Activated naive CD8-positive, alpha-beta T cell (primary cell): ENCODE data around the gene PLEKHD1.

Source experiments
- H3K27ac Mint-ChIP-seq: one replicate; pipeline ENCODE4 v1.8.0; 2021; ENCODE audit warnings: mixed read lengths
- H3K27me3 Mint-ChIP-seq: one replicate; pipeline ENCODE4 v1.8.0; 2021; ENCODE audit warnings: mixed read lengths
- H3K36me3 Mint-ChIP-seq: one replicate; pipeline ENCODE4 v1.8.0; 2021; ENCODE audit warnings: mixed read lengths
- H3K4me1 Mint-ChIP-seq: one replicate; pipeline ENCODE4 v1.8.0; 2021; ENCODE audit warnings: low read depth, mixed read lengths
- H3K4me3 Mint-ChIP-seq: one replicate; pipeline ENCODE4 v1.8.0; 2021; ENCODE audit warnings: mild to moderate bottlenecking, mixed read lengths
- H3K9me3 Mint-ChIP-seq: one replicate; pipeline ENCODE4 v1.8.0; 2021; ENCODE audit warnings: low read depth, mixed read lengths

The PLEKHD1 gene

DNA sequence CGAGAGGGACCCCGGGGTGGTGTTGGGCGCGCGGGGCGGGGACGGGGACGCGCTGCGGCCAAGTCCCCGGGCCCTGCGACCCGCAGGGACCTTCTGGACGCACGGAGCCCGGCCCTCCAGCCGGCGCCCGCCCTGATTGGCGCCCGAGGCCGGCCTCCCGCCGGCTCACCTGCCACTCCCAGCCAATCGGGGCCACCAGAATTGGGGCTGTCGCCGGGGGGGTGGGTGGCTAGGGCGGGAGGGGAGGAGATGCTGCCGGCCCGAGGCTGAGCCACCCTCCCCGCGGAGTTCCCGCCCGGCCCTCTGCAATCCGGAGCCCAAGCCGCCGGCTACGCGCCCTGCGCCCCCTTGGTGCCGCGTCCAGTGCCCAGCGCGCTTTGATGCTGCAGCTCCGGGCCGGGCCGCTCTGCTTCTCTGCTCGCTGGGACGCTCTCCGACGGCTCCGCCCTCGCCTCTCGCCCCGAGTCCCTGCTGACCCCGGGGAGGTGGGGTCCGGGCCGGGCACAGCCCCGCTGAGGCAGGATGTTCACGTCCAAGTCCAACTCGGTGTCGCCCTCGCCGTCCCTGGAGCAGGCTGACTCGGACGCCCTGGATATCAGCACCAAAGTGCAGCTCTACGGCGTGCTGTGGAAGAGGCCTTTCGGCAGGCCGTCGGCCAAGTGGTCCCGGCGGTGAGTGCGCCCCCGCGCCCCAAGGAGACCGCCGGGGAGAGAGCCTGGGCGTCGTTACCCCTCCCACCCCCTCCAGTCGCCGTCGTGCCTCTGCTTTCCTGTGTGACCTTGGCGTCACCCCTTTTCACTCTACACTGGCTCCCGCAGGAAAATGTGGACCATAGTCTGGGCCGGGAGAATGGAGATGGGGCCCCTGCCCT, at the start of gene PLEKHD1:
TSS of gene PLEKHD1 (plus strand) at position 285 of the 871 bp plus-strand sequence. CDS start at position 523, 238 bp downstream.
- peaks cover 1% of the 10 kb centered on the region for H3K4me1 Mint-ChIP-seq
- peak within 1 kb of the TSS; percentile 46 for H3K4me3 Mint-ChIP-seq
- H3K27ac Mint-ChIP-seq, result no peak within 1 kb of the TSS
- H3K36me3 Mint-ChIP-seq, result no peaks in the 10 kb centered on the region
- peaks cover 14% of the 10 kb centered on the region for H3K27me3 Mint-ChIP-seq
- no peaks in the 10 kb centered on the region for H3K9me3 Mint-ChIP-seq

DNA sequence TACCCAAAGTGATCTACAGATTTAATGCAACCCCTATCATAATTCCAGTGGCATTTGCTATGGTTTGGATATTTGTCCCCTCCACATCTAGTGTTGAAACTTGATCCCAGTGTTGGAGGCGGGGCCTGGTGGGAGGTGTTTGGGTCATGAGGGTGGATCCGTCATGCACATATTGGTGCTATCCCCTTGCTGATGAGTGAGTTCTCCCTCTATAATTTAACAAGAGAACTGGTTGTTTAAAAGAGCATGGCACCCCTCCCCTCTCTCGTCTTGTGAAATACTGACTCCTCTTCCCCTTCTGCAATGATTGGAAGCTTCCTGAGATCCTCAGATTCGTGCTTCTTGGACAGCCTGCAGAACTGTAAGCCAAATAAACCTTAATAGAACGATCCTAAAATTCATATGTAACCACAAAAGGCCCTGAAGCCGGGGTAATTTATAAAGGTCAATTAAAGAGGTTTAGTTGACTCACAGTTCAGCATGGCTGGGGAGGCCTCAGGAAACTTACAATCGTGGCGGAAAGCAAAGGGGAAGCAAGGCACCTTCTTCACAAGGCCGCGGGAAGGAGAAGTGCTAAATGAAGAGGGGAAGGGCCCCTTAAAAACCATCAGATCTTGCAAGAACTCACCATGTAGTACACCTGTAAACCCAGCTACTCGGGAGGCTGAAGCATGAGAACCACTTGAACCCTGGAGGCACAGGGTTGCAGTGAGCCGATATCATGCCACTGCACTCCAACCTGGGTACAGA, 44.8 kb upstream of the PLEKHD1 start:
- Mint-ChIP-seq H3K27ac (no peak overlapping the region), H3K4me3 (no peak overlapping the region), H3K27me3 (no peaks in the 10 kb centered on the region), H3K36me3 (peaks cover 20% of the 10 kb centered on the region), H3K4me1 (peaks cover 16% of the 10 kb centered on the region), H3K9me3 (no peaks in the 10 kb centered on the region)

DNA sequence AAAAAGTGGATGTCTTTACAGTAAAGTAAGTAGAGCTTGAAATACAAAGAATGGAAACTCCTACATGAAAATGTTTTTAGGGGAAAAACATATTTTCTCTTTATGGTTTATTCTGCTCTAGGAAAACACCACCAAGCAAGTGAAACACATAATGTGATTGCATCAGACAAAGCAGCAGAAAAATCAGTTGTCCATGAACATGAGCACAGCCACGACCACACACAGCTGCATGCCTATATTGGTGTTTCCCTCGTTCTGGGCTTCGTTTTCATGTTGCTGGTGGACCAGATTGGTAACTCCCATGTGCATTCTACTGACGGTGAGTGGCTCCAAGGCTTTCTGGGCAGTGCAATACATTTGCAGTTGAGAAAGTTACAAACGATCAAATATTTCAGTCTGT, 42.6 kb upstream of the PLEKHD1 start:
- Mint-ChIP-seq H3K36me3 (peaks cover 18% of the 10 kb centered on the region), H3K4me3 (peak overlapping the region; percentile 30), H3K27ac (no peak overlapping the region), H3K4me1 (peaks cover 7% of the 10 kb centered on the region), H3K9me3 (no peaks in the 10 kb centered on the region), H3K27me3 (no peaks in the 10 kb centered on the region)

DNA sequence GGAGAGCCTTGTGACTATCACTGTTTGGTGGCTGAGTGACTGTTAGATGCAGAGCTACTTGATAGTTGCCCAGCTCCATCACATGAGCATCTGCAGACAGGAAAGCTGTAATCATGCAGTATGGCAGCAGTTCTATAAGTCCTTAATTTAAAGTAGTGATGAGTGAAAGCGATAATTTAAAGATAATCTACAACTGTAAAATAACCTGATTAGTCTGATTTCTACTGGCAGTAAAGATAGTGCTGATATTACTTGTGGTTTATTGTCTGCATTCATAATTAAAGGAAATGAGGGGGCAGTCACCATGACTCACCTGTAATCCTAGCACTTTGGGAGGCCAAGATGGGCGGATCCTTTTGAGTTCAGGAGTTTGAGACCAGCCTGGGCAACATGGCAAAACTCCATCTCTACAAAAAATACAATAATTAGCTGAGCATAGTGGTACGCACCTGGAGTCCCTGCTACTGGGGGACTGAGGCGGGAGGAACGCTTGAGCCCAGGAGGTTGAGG, 41.2 kb upstream of the PLEKHD1 start:
- peaks cover 7% of the 10 kb centered on the region for H3K4me1 Mint-ChIP-seq
- H3K36me3 Mint-ChIP-seq, result peaks cover 18% of the 10 kb centered on the region
- H3K27me3 Mint-ChIP-seq, result no peaks in the 10 kb centered on the region
- H3K4me3 Mint-ChIP-seq, result no peak overlapping the region
- no peak overlapping the region for H3K27ac Mint-ChIP-seq
- H3K9me3 Mint-ChIP-seq, result no peaks in the 10 kb centered on the region

GRCh38 chr14:69449216-69449615, 35.3 kb upstream of the PLEKHD1 start:
- Mint-ChIP-seq H3K27ac (no peak overlapping the region), H3K4me1 (no peaks in the 10 kb centered on the region), H3K27me3 (no peaks in the 10 kb centered on the region), H3K9me3 (no peaks in the 10 kb centered on the region), H3K4me3 (no peak overlapping the region), H3K36me3 (peaks cover 5% of the 10 kb centered on the region)

- Mint-ChIP-seq H3K4me3 (no peak overlapping the region), H3K27me3 (no peaks in the 10 kb centered on the region), H3K36me3 (no peaks in the 10 kb centered on the region), H3K9me3 (no peaks in the 10 kb centered on the region), H3K27ac (no peak overlapping the region), H3K4me1 (no peaks in the 10 kb centered on the region)
These were observed 32.6 kb upstream of the PLEKHD1 start for GRCh38 chr14:69451941-69452340.

DNA sequence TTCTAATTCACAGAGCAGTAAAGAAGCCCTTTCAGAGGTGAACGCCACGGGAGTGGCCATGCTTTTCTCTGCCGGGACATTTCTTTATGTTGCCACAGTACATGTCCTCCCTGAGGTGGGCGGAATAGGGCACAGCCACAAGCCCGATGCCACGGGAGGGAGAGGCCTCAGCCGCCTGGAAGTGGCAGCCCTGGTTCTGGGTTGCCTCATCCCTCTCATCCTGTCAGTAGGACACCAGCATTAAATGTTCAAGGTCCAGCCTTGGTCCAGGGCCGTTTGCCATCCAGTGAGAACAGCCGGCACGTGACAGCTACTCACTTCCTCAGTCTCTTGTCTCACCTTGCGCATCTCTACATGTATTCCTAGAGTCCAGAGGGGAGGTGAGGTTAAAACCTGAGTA, 26.2 kb upstream of the PLEKHD1 start:
- H3K4me1 Mint-ChIP-seq, result no peaks in the 10 kb centered on the region
- H3K27me3 Mint-ChIP-seq, result no peaks in the 10 kb centered on the region
- no peak overlapping the region for H3K27ac Mint-ChIP-seq
- no peaks in the 10 kb centered on the region for H3K9me3 Mint-ChIP-seq
- H3K36me3 Mint-ChIP-seq, result peaks cover 9% of the 10 kb centered on the region
- H3K4me3 Mint-ChIP-seq, result no peak overlapping the region

GRCh38 chr14:69459122-69459521, 25.4 kb upstream of the PLEKHD1 start:
- Mint-ChIP-seq H3K9me3 (no peaks in the 10 kb centered on the region), H3K27ac (no peak overlapping the region), H3K27me3 (no peaks in the 10 kb centered on the region), H3K4me1 (no peaks in the 10 kb centered on the region), H3K4me3 (no peak overlapping the region), H3K36me3 (peaks cover 9% of the 10 kb centered on the region)

- Mint-ChIP-seq H3K9me3 (no peaks in the 10 kb centered on the region), H3K4me3 (no peak overlapping the region), H3K36me3 (peaks cover 9% of the 10 kb centered on the region), H3K27me3 (no peaks in the 10 kb centered on the region), H3K4me1 (no peaks in the 10 kb centered on the region), H3K27ac (no peak overlapping the region)
These were observed 24.3 kb upstream of the PLEKHD1 start for GRCh38 chr14:69460093-69460701.

- H3K9me3 Mint-ChIP-seq, result no peaks in the 10 kb centered on the region
- H3K4me1 Mint-ChIP-seq, result no peaks in the 10 kb centered on the region
- H3K36me3 Mint-ChIP-seq, result peaks cover 7% of the 10 kb centered on the region
- no peak overlapping the region for H3K4me3 Mint-ChIP-seq
- no peak overlapping the region for H3K27ac Mint-ChIP-seq
- H3K27me3 Mint-ChIP-seq, result no peaks in the 10 kb centered on the region
These were observed 20.1 kb upstream of the PLEKHD1 start for GRCh38 chr14:69464379-69464778.

- peaks cover 7% of the 10 kb centered on the region for H3K36me3 Mint-ChIP-seq
- no peaks in the 10 kb centered on the region for H3K9me3 Mint-ChIP-seq
- H3K27me3 Mint-ChIP-seq, result no peaks in the 10 kb centered on the region
- no peaks in the 10 kb centered on the region for H3K4me1 Mint-ChIP-seq
- no peak overlapping the region for H3K4me3 Mint-ChIP-seq
- no peak overlapping the region for H3K27ac Mint-ChIP-seq
These were observed 19.7 kb upstream of the PLEKHD1 start for GRCh38 chr14:69464829-69465228.

- Mint-ChIP-seq H3K27me3 (no peaks in the 10 kb centered on the region), H3K27ac (no peak overlapping the region), H3K4me1 (no peaks in the 10 kb centered on the region), H3K36me3 (peaks cover 6% of the 10 kb centered on the region), H3K9me3 (no peaks in the 10 kb centered on the region), H3K4me3 (no peak overlapping the region)
These were observed 15.6 kb upstream of the PLEKHD1 start for GRCh38 chr14:69468949-69469348.

GRCh38 chr14:69471436-69471835, 13.1 kb upstream of the PLEKHD1 start:
- H3K27me3 Mint-ChIP-seq, result peaks cover under 1% of the 10 kb centered on the region
- H3K27ac Mint-ChIP-seq, result no peak overlapping the region
- H3K36me3 Mint-ChIP-seq, result peaks cover 6% of the 10 kb centered on the region
- H3K4me3 Mint-ChIP-seq, result no peak overlapping the region
- no peaks in the 10 kb centered on the region for H3K4me1 Mint-ChIP-seq
- H3K9me3 Mint-ChIP-seq, result no peaks in the 10 kb centered on the region

DNA sequence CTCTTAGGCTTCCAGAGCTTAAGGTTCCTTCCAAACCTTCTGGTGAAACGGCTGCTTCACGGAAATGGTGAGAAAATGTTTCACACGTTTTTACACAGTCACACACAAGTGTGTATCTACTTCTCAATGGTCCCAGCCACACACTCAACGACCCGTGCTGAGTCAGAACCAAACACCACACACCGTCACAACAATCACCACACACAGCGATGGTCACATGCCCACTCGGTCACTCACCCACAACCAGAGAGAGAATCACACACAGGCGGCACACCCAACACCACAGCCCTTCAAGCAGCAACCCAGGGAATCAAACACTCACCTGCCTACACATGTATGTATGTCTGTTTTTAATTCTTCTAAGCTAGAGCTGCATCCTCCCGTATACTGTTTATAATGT, 12.6 kb upstream of the PLEKHD1 start:
- Mint-ChIP-seq H3K9me3 (no peaks in the 10 kb centered on the region), H3K36me3 (peaks cover 9% of the 10 kb centered on the region), H3K27ac (no peak overlapping the region), H3K4me1 (no peaks in the 10 kb centered on the region), H3K4me3 (no peak overlapping the region), H3K27me3 (peaks cover 3% of the 10 kb centered on the region)

GRCh38 chr14:69473260-69473659, 11.3 kb upstream of the PLEKHD1 start:
- H3K9me3 Mint-ChIP-seq, result no peaks in the 10 kb centered on the region
- peaks cover 3% of the 10 kb centered on the region for H3K27me3 Mint-ChIP-seq
- H3K36me3 Mint-ChIP-seq, result peaks cover 9% of the 10 kb centered on the region
- no peak overlapping the region for H3K4me3 Mint-ChIP-seq
- no peak overlapping the region for H3K27ac Mint-ChIP-seq
- H3K4me1 Mint-ChIP-seq, result no peaks in the 10 kb centered on the region
